C4-2B (cell line): Measurements from ENCODE around the gene ANKMY1.

Experiments used
- H3K27ac ChIP-seq: fragments of 450-650 bp; 2 replicates; pipeline ENCODE4 v1.5.1; 2017
- CTCF ChIP-seq: fragments of 450-650 bp; conservative IDR thresholded peaks from 2 replicates; pipeline ENCODE4 v1.5.1; 2017; ENCODE audit warnings: mild to moderate bottlenecking
- ZFX ChIP-seq: fragments of 450-650 bp; IDR thresholded peaks from 2 replicates; pipeline ENCODE4 v1.6.1; 2017

ANKMY1 gene

GRCh38 chr2:240468303-240469238 lies 89.2 kb downstream of the ANKMY1 start:
- no peak for TF ChIP-seq CTCF
- no peak for TF ChIP-seq ZFX
- H3K27ac ChIP-seq, result no peak overlapping the region

- no peak for TF ChIP-seq CTCF
- no peak for TF ChIP-seq ZFX
- H3K27ac ChIP-seq, result no peak overlapping the region
These were observed 90.0 kb downstream of the ANKMY1 start for GRCh38 chr2:240467659-240468302.

- H3K27ac ChIP-seq, result no peak overlapping the region
- TF ChIP-seq CTCF (no peak), ZFX (no peak)
These were observed 90.6 kb downstream of the ANKMY1 start for GRCh38 chr2:240467149-240467642.

- H3K27ac ChIP-seq, result no peak overlapping the region
- no peak for TF ChIP-seq ZFX
- TF ChIP-seq CTCF, result no peak
These were observed 91.1 kb downstream of the ANKMY1 start for GRCh38 chr2:240466579-240467148.

GRCh38 chr2:240465765-240466578 lies 91.8 kb downstream of the ANKMY1 start:
- TF ChIP-seq CTCF (no peak), ZFX (no peak)

GRCh38 chr2:240465268-240465764 lies 92.5 kb downstream of the ANKMY1 start:
- TF ChIP-seq ZFX (no peak), CTCF (no peak)
- H3K27ac ChIP-seq, result no peak overlapping the region

More at GRCh38 chr2:240465765-240466578, 91.8 kb downstream of the ANKMY1 start:
- H3K27ac ChIP-seq, result no peak overlapping the region
